Activated T-cell treated with anti-CD3 and anti-CD28 coated beads for 24 hours (primary cell): ENCODE results near the gene FFAR1.

Source experiments
- DNase-seq: peaks from one replicate; pipeline ENCODE4 v3.0.0-alpha.2; 2020; ENCODE audit warnings: low read depth

FFAR1 gene, protein sequence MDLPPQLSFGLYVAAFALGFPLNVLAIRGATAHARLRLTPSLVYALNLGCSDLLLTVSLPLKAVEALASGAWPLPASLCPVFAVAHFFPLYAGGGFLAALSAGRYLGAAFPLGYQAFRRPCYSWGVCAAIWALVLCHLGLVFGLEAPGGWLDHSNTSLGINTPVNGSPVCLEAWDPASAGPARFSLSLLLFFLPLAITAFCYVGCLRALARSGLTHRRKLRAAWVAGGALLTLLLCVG (N-terminal part only)

DNA sequence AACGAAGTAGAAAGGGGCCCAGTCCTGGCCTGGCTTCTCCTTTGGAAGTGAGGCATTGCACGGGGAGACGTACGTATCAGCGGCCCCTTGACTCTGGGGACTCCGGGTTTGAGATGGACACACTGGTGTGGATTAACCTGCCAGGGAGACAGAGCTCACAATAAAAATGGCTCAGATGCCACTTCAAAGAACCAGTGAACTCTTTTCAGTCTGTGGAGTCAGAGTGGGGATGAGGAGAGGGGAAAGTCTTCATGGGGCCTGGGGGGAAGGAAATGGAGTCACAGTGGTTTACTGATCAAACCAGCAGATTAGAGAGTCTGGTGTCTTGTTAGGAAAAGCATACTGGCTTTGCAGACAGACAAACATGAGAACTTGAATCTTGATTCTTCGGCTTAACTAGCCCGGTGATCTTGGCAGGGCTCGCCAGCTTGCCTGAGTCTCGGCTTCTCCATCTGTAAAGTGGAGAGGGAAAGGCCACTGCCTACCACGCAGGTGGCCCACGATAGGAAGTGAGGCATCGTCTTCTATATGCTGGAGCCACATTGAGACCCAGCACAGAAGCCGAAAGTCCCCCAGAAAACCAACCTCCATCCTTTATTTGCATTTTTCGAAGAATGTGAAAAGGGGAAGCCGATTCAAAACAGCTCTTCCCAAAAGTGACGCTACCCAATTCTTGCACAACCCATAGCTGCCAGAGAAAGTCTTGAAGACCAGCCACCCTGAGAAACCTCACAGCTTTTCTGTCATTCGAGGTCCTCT is at the start of gene FFAR1:
Gene FFAR1 (plus strand): TSS at position 732 of the 759 bp plus-strand sequence. CDS start 3,650 bp downstream, outside the sequence.
- peak; percentile 44 for DNase-seq

DNA sequence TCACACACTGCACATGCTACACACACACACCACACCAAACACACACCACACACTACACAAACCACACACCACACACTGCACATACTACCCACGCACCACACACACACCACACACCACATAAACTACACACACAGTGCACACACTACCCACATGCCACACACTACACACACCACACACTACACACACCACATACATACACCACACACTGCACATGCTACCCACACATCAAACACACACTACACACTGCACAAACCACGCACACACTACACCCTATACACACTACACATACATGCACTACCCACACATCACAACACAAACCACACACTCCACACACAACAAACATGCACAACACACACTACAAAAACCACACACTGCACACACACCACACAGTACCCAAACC is 49.8 kb upstream of the FFAR1 start:
- no peak for DNase-seq

DNA sequence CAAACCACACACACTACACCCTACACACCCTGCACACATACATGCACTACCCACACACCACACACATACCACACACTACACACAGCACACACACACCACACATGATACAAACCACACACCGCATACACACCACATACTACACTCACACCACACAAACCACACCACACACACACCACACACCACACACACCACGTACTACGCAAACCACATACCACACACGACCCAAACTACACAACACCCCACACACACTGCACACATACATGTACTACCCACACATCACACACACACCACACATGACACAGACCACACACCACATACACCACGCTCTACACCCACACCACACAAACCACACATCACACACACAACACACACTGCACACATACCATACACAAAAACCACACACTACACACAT is 49.1 kb upstream of the FFAR1 start:
- no peak for DNase-seq

DNA sequence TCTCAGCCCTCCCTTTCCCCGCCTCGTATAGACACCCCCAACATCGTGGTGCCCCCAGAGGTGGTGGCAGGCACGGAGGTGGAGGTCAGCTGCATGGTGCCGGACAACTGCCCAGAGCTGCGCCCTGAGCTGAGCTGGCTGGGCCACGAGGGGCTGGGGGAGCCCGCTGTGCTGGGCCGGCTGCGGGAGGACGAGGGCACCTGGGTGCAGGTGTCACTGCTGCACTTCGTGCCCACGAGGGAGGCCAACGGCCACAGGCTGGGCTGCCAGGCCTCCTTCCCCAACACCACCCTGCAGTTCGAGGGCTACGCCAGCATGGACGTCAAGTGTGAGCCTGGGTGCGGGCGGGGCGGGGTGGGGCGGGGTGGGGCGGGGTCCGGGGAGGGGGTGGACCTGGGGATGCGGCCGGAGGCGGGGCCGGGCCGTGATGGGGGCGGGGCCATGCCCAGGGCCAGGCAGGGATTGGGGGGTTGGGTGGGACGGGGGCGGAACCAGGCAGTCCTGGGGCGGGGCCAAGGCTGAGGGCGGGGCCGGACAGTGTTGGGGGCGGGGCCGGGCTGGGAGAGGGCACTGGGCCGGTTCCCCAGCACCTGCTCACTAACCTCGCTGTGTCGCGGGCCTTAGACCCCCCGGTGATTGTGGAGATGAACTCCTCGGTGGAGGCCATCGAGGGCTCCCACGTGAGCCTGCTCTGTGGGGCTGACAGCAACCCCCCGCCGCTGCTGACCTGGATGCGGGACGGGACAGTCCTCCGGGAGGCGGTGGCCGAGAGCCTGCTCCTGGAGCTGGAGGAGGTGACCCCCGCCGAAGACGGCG is 48.0 kb upstream of the FFAR1 start:
- no peak for DNase-seq

DNA sequence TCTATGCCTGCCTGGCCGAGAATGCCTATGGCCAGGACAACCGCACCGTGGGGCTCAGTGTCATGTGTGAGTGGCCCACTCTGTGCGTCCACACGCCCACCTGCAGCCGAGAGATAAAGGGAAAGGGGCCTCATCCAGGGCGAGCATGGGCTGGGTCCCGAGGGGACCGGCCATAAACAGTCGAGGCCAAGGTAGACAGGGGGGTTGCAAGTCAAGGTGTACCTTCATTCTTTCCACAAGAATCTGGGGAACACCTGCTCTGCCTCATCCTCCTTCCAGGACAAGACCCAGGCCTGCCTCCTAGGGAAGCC is 47.4 kb upstream of the FFAR1 start:
- no peak for DNase-seq

DNA sequence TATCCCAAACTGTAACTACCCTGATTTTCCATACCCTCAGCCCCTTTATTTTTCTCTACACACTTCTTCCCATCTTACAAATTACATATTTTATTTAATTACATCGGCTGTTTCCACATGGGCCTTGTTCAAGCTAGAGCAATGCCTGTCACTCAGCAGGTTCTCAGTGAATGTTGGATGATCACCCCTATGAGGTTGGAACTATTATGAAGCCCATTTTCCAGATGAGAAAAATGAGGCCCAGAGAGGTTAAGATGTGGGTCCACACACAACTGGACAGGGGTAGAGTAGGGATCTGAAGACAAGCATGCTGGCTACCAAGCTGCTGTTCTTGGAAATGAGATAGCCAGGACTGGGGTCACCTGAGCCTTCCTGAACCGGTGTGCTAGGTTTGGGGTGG is 45.7 kb upstream of the FFAR1 start:
- DNase-seq: no peak

DNA sequence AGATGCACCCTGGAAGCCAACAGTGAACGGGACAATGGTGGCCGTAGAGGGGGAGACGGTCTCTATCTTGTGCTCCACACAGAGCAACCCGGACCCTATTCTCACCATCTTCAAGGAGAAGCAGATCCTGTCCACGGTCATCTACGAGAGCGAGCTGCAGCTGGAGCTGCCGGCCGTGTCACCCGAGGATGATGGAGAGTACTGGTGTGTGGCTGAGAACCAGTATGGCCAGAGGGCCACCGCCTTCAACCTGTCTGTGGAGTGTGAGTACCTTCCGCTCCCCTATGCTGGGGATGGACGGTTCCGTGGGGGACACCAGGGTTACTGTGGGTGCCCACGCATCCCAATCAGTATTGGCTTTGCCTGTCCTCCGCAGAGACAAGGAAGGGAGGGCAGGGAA is 45.3 kb upstream of the FFAR1 start:
- DNase-seq: no peak

DNA sequence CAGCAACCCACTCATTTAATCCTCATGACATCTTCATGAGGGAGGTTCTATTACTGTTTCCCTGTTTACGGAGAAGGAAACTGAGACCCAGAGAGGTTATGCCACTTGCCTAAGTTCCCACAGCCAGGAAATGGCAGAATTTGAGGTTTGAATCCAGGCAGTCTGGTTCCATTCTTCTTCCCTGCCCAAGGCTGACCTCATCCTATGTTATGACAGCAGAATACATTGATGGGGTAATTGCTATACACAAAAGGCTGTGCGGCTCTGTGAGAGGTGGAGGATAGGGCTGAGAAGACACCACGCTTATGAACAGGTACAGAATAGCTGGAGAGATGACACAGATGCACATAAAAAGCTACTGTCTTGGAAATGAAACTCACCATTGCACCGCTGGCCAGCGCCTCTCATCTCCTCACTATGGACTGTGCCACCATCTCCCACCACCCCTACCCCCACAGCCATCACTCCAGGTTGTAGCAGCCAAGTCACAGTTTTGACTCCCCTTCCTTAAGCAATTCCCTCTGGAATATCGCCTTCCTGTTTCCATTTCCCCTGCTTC is 44.3 kb upstream of the FFAR1 start:
- DNase-seq: no peak

DNA sequence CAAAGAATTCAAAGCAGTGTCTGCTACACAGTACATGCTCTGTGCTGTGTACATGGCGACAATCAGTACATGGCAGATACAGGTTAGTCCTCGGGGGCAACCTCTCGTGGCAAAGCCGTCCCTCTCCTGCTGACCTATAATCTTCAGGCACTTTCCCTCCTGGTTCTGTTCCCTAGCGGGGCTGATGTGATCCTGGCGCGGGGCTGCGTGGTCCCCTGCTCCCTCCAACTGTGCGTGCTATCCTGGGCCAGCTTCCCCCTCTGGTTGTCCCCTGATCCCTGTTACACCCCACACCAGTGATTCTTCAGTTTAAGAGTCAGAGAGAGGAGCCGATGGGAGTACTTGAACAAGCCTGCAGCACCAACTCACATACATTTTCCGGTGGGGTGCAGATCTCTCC is 43.7 kb upstream of the FFAR1 start:
- no peak for DNase-seq

DNA sequence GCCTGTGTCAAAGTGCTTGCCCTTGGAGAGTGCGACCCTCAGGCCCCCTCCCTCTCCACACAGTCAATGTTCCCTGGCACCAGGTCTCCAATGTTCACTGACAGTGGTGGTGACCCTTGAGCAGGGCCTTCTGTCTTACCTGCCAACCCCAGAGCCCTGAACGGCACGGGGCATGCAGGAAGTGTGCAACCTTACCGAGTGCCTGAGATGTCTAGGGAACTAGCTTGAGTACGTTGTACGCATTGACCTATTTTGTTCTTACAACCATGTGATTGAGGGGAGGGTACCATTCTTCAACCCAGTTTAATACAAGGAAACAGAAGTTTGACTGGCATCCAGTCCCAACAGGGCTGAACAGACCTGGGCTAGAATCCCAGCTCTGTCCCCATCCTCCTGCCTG is 42.5 kb upstream of the FFAR1 start:
- no peak for DNase-seq

DNA sequence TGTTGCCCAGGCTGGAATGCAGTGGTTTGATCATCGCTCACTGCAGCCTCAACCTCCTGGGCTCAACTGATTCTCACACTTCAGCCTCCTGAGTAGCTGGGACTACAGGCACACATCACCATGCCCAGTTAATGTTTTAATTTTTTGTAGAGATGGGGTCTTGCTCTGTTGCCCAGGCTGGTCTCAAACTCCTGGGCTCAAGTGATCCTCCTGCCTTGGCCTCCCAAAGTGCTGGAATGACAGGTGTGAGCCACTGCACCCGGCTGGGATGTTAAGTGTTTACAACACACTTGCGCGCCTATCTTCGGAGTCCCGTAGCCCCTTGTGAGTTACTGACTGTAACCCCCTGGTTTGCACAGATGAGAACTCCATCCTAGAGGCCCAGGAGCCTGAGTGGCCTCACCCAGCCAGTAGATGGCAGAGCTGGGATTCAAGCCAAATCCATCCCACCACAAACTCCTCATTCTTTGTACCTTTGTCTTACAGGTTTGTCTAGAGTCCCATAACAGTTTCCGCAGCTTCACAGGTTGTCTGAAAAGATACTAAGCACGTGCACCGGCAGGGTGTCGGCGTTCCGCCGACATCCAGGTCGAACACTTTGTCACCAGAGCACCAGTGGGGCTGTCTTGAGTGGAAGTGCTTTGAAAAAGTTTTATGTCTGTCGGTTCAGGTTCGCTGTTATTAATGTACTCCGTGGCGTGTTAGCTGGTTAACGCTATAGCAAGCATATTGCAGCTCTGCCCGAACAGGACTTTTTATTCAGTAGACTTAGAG is 41.0 kb upstream of the FFAR1 start:
- no peak for DNase-seq

DNA sequence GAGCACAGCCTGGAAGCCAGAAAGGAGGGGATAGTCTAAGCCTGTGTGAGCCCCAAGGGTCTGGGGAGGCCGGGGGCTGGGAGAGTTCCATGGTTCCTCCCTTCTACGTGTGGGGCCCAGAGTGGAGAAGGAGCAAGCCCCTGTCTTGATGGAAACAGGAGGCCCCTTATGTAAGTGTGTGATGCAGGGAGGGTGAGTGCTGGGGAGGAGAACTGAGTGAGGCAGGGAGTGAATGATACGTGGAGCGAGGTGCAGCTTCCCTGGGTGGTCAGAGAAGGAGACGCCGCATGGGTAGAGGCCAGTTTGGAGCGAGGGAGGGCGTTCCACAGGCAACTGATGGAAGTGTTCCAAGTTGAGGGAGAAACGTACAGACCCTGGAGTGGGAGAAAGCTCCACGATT is 39.8 kb upstream of the FFAR1 start:
- DNase-seq: no peak

DNA sequence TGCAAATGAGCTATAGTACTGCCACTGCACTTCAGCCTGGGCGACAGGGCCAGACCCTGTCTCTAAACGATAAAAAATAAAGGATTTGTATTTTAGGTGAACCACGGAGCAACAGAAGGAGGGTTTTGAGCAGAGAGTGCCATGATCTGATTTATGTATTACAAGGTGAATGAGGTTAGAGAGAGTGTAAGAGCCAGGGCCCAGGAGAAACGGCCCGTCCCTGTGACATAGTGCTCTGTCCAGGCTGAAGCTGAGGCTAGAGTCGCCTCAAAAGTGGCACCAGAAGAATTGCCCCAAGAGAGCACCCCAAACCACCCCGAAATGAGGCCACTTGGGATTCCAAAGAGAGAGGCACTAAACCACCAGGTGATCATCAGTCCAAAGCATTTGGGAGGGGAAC is 38.8 kb upstream of the FFAR1 start:
- DNase-seq: no peak

DNA sequence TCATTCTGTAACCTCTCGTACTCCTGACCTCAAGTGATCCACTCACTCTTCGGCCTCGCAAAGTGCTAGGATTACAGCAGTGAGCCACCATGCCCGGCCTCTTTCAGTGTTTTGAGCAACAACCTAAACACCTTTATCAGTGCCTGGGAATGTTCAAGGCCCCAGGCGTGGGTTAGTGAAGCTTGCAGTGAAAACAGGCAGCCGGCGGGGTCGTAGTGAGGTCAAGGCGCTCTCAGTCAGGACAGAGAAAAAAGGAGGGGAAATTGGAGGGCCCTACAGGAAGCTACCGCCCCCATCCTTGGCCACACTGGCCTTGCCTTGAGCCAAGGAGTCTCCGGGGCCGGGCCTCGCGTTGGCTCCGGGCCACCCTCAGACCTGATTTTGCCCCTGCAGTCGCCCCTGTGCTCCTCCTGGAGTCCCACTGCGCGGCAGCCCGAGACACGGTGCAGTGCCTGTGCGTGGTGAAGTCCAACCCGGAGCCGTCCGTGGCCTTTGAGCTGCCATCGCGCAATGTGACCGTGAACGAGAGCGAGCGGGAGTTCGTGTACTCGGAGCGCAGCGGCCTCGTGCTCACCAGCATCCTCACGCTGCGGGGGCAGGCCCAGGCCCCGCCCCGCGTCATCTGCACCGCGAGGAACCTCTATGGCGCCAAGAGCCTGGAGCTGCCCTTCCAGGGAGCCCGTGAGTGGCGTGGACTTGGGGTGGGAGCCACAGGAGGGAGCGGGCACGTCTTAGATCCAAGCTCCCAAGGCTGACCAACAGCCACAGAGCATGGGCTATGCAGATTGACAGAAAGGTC is 38.0 kb upstream of the FFAR1 start:
- no peak for DNase-seq

DNA sequence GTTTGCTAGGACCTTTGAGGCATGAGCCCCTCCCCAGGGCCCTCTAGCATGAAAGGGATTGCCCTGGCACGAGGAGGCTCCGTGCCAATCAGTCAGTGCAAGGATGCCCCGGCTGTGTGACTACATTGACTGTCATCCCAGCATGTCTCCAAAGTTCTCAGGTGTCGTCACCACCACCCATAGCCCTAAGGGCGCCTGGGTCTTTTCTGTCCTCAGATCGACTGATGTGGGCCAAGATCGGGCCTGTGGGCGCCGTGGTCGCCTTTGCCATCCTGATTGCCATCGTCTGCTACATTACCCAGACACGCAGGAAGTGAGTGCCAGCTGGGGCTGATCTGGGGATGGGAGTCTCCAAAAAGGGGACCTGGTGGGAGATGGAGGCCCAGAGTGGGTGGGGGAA is 37.4 kb upstream of the FFAR1 start:
- DNase-seq: no peak

DNA sequence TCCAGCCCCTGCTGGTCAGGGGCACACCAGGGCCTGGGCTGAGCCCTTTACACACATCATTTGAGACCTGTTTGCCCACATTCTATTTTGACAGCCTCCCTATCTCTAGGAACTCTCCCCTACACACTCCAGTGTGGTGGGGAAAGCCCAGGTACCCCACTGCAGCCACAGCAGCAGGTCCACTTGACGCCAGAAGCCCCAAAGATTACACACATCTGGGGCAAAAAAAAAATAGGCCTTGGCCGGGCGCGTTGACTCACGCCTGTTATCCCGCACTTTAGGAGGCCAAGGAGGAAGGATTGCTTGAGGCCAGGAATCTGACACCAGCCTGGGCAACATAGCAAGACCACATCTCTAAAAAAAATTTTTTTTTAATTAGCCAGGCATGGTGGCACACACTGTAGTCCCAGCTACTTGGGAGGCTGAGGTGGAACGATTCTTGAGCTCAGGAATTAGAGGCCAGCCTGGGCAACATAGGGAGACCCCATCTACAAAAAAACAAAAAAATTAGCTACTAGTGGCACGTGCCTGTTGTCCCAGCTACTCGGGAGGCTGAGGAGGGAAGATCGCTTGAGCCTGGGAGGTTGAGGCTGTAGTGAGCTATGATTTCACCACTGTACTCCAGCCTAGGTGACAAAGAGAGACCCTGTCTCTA is 36.8 kb upstream of the FFAR1 start:
- DNase-seq: no peak

DNA sequence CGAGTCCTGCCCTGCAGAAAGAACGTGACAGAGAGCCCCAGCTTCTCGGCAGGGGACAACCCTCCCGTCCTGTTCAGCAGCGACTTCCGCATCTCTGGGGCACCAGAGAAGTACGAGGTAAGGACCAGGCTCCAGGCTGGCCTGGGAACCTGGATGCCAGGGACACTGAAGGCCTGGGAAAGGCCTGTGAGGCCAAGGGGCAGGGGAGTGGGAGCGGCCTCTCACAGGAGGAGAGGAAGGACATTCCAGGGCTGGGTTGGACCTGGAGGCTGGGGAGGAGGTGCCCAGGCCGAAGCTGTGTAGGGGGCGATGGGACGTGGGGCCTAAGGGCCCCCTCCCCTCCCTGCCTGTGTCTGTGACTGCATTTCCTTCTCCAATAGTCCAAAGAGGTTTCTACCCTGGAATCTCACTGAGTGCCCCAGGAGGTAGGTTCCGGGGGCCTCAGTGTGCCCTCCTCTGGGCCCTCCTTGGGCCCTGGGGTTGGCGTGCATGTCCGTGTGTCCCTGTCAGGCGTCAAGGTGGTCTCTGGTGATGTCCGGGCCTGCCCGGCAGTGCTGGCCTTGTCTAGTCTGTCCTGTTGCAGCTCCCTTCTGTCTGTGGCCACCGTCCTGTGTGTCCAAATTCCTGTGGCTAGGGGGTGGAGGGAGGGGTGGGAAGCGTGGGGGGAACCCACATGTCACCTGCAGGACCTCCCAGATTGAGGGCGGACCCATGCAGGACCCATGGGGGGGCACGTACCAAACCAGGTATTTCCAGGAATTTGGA is 35.6 kb upstream of the FFAR1 start:
- no peak for DNase-seq

DNA sequence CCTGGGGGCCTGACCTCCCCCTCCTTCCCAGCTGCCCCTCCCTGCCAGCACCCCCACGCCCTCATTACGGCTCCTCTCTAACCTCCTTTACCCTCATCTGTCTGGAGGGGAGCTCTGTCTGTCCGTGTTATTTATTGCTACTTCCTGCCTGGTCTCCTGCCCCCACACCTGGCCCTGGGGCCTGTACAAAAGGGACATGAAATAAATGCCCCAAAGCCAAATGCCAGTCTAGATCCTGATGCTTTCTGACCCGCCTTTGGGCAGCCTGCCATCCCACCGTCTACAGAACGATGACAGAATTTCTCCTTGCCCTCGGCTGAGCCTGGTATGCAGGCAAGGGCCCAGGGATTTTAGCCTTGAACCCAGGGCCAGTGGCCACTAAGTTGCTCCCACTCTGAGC is 34.1 kb upstream of the FFAR1 start:
- DNase-seq: no peak

DNA sequence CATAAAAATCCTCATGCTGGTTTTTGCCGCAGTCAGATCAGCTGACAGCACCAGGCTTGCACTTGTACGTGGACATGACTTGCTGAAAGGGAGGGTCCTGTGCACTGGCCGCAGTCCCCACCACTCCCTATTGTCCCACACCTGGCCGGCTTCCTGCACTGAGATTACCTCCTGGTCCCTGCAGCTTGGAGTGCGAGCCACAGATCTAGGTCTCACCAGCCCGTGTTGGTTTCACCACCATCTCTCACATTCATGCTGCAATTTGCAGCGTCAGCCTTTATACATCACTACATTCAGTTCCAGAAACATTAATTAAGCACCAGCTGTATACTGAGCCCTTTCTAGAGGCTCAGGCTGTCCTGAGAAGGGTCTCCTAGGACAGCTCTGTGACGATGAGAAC is 33.7 kb upstream of the FFAR1 start:
- no peak for DNase-seq
